Measurements from ENCODE around the gene AUP1.
A peak's percentile ranks its signal among the peaks of the same experiment; 100 is the strongest.

Gene AUP1

GRCh38 chr2:74556831-74557370 is 27.4 kb upstream of the AUP1 start:
- DNase-seq (ENCODE audit: low read depth), result no peak

- DNase-seq (ENCODE audit: low read depth), result no peak
These were observed 26.7 kb upstream of the AUP1 start for GRCh38 chr2:74556159-74556558.

DNA sequence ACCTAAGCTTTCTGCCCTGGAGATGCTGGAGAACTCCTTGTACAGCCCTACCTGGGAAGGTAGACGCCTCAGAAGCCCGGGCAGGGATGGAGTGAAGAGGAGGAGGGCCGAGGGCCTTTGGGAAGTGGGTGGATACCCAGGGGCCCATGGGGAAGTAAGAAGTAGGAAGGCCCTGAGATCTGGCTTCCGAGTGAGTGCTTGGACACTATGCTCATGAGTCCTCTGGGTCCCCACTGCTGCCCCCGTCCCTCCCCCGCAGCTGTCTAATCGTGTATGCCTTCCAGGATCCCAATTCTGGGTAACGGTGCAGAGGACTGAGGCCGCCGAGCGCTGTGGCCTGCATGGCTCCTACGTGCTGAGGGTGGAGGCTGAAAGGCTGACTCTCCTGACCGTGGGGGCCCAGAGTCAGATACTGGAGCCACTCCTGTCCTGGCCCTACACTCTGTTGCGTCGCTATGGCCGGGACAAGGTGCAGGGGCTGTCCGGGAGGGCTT is 26.2 kb upstream of the AUP1 start:
- no peak for DNase-seq (ENCODE audit: low read depth)

DNA sequence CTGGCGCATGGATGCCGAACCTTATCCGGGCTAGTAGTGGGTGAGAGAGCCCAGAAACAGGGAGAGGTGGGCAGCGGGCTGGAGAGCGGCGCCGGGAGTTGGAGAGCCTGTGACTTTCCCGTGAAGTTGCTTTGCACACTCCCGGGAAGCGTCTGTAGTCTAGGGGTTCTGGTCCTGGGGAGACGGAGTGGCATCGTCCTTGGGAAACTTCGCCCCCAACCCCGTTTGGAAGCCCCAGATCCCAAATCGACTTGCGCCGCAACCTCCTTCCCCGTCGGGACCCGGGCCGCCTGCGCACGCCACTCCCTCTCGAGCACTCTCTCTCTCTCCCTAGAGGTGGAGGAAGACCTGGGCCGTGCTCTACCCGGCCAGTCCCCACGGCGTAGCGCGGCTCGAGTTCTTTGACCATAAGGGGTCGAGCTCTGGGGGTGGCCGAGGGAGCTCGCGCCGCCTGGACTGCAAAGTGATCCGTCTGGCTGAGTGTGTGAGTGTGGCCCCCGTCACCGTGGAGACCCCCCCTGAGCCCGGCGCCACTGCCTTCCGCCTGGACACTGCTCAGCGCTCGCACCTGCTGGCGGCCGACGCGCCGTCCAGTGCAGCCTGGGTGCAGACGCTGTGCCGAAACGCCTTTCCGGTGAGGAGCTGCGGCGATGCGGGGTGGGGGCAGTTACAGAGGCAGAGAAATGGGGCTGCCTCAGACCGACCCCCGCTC is 25.5 kb upstream of the AUP1 start:
- no peak for DNase-seq (ENCODE audit: low read depth)

DNA sequence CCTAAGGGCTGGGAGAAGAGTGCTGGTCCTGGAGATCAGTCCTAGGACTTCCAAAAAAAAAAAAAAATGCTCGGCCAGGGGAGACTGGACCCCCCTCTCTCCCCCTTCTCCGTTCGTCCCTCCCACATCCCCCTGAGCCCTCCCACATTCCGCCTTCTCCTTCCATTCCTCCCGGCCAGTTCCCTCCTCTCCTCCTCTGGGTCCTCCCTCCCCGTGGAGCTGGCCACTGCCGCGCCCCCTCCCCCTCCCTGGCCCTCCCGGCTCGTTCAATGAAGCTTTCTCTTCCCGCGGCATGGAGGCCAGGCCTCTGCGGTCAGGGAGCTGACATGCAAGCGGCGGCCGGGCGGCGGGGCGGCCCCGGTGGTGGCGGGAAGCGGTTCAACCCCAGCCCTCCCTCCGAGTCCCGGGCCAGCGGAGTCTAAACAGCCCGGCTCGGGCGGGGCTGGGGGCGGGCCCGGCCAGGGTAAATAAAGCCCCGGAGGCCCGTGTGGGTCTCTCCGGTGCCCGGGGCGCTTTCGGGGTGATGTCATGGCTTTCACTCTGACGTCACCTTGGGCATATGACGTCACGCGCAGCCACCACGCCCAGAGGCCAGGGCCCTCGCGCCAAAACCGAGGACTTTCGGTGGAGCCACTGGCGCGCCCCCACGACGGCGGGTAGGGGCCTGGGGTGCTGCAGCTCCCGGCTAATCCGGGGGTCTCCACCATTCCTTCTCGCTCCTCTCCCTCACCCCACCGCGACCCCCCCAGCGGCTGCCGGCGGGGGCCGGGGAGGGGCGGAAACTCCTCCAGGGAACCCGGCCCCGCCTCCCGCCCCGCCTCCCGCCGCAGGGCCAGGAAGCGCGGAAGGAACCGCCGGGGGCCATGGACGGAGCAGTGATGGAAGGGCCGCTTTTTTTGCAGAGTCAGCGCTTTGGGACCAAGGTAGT is 24.6 kb upstream of the AUP1 start, which contains the start of the genes DOK1 and LOXL3:
DOK1 (plus strand) TSS at position 829 of the 928 bp plus-strand sequence; CDS start at position 864, 35 bp downstream.
LOXL3 (minus strand) TSS at position 51 of the 928 bp plus-strand sequence. CDS start 1,308 bp downstream, outside the sequence.
- DNase-seq (ENCODE audit: low read depth), result peak; percentile 74

GRCh38 chr2:74552914-74553811 is 23.7 kb upstream of the AUP1 start:
- no peak for DNase-seq (ENCODE audit: low read depth)

DNA sequence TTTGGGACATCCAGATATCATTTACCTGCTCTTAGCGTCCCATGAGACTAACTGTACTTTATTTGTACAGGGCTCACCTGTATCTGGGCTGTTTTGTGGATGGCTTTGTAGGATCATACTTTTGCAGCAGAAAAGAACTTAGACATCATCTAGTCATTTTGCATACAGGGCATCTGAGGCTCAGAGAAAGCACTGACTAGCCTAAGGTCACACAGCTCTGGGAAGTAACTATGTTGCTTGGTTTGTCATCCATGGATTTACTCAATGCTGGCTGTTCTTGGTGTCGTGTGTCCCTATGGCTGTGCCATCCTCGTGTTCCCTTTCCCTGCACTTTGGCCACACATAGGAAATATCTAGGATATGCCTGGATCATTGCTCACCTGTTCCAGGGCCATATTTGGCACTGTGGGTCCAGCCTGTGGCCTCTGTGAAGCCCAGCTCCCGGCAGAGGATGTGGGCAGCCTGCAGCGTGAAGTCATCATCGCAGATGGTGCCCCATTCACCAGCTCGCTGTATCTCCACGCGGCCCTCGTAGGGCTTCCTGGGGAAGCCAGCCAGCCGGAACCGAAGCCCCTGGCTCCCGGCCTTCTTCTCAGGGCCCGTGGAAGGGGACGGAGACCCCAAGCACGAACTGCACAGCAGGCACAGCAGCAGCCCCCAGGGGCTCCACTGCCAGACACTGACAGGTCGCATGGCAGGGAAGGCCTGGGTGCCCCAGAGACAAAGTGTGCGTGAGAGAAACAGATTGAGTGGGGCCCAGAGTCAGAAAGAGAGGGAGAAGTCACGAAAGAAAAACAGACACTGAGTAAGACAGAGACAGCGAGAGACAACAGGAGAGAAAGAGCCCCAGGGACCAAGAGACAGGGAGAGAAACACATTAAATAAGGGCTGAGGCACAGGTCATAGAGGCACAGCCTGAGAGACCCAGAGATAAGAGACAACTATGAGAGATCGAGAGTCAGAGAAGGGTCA is 22.7 kb upstream of the AUP1 start:
- no peak for DNase-seq (ENCODE audit: low read depth)

GRCh38 chr2:74551530-74551929 is 22.0 kb upstream of the AUP1 start:
- DNase-seq (ENCODE audit: low read depth), result no peak

DNA sequence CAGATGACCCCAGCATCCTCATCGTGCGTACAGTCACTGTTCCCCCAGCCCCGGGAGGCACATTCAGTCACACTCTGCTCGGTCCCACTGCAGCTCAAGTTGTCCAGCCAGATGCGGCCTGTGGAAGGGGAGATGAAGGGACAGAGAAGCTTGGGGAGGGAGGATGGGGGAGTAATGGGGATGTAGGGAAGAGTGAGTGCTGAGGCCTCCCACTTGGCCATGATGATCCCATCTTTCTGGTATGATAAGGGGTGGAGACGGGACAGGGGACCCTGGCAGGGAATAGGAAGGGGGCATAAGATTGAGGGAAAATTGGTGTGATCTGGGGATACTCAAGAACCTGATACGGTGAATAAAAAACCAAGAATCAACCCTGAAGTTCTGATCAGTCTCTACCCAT is 20.7 kb upstream of the AUP1 start:
- no peak for DNase-seq (ENCODE audit: low read depth)

DNA sequence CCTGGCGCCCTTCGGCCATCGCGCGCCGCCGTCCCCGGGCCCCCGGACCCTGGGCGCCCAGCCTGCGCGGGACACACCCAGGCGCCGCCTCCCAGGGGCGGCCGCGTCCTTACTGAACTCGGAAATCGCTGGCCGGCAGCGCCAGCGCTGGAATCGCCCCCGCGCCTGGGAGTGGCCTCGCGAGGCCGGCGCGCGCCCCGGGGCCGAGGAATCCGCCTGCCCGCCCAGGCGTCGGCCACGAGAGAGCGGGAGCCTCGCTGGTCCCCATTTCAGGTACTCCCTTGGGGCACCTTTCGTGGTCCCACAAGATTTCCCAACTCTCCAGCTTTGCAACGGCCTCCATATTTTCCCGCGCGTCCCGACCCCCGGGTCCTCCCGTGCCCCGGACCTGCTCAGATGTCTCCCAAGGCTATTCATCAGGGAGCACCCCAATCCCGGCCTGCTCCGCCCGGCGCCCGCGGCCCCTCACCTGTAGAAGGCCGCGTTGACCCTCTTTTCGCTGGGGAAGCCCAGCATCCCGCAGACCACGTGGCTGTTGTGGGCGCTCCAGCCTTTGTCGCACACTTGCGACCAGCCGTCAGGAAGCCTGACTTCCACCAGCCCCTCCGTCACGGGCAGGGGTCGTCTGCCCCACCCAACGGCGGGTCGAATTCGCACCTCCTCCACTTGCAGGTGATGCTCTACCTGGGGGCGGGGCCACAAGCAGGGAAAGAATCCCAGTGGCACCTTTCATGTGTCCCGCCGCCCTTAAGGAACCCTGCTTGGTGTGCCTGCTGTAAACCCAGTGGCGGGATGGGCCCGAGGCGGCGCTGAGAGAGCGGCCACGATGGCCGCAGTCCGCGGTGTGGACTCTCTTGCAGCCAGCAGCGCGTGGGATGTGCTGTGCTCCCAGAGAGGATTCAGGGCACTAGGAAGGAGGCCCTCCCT is 19.7 kb upstream of the AUP1 start:
- no peak for DNase-seq (ENCODE audit: low read depth)

GRCh38 chr2:74548285-74548899 is 18.9 kb upstream of the AUP1 start:
- no peak for DNase-seq (ENCODE audit: low read depth)

- no peak for DNase-seq (ENCODE audit: low read depth)
These were observed 16.5 kb upstream of the AUP1 start for GRCh38 chr2:74546004-74546403.

DNA sequence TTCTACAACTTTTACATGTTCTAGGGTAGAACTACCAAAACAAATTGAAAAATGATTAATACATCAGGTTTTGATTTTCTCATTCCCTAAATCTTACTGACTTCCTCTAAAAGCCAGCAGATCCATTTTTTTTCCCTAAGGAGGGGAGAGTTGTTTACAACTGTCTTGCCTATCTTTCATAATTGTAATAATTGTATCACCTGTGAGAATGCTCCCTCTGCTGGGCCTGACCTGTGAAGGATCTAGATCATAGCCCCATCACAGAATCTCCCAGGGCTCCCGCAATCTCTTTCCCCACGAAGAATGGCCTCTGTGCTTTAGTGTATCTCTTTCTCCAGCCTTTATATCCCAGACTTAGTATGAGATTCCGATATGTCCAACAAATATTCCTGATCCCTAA is 15.1 kb upstream of the AUP1 start:
- no peak for DNase-seq (ENCODE audit: low read depth)

DNA sequence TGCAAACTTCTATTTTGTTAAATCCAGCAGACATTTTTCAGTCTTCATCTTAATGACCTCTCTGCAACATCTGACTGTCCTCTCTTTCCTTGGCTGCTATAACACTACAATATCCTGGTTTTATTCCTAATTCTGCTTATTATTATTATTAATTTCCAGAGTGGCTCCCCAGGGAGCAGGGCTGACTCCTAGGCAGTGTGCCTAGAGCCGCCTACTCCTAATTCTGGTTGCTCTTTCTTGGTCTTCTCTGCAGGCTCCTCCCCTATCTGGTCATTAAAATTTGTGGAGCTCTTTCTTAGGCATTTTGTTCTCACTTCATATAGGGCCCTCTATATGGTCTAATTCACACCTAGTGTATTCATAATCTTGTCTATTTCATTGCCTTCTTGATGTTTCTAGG is 13.5 kb upstream of the AUP1 start:
- DNase-seq (ENCODE audit: low read depth), result no peak

DNA sequence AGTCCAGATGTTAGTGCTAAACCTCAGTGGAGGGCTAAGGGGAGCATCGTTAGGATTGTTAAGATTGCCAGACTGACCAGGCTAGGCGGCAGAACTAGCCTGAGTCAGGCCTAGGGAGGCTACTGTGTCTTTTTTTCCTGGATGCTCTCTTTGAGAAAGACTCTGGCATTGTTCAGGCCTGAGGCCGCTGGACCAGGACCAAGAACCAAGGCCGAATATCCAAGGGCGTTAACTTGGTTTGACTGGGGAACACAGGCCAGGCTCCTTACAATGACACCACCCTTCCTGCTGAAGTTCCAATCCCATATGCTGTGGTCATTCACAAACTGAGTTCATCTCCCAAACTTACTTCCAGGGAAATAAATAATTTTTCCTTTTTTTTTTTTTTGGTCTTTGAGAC is 10.8 kb upstream of the AUP1 start:
- no peak for DNase-seq (ENCODE audit: low read depth)

GRCh38 chr2:74538881-74539339 is 9.4 kb upstream of the AUP1 start:
- no peak for DNase-seq (ENCODE audit: low read depth)

DNA sequence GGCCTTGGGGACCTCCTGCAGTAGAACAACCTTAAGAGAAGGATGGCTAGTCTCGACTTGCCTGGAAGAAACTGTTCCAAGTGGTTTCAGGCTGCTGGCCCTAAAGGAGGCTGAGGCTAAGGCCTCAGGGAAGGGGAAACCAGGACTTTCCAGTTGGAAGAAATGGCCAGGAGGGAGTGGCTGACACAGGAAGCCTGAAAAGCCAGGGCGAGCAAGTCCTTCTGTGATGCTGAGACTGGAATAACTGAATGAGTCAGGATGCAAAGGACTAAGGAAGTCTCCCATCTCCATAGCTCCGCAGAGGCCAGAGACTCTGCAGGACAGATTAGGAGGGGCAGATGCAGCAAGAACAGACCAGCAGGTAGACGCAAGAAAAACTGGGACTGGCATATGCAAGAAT is 7.6 kb upstream of the AUP1 start:
- no peak for DNase-seq (ENCODE audit: low read depth)

- DNase-seq (ENCODE audit: low read depth), result no peak
These were observed 6.9 kb upstream of the AUP1 start for GRCh38 chr2:74536166-74536950.
